AG04449 (cell line): ENCODE measurements around the gene ZIM2.

Experiments
- CTCF ChIA-PET: fragments of 350-600 bp; formaldehyde crosslinking; extraction: SDS; loops from one replicate; lab custom pipeline; 2021; ENCODE audit warnings: antibody characterized with exemption; lab: Yijun Ruan, JAX
- POLR2A ChIA-PET: fragments of 400-600, 350-600 bp; formaldehyde crosslinking; extraction: SDS; loops from one replicate; lab custom pipeline; 2020; ENCODE audit warnings: antibody characterized with exemption, inconsistent platforms; lab: Yijun Ruan, JAX
- DNase-seq: peaks from one replicate; pipeline ENCODE4 v3.0.0-alpha.2; 2010; ENCODE audit warnings: low read depth, low spot score
- H3K4me3 ChIP-seq: 2 replicates; pipeline ENCODE4 v1.5.1; 2011; ENCODE audit warnings: low read depth, mild to moderate bottlenecking, control low read depth, low read length
- TF ChIP-seq, protein P1 (sequence below): IDR thresholded peaks from one replicate; pipeline ENCODE4 v1.5.1; 2011; ENCODE audit warnings: mild to moderate bottlenecking, moderate library complexity, low read length, control low read depth, inconsistent platforms; ENCODE audit not compliant: insufficient read depth; ENCODE audit errors: missing control alignments

The ZIM2 gene

DNA sequence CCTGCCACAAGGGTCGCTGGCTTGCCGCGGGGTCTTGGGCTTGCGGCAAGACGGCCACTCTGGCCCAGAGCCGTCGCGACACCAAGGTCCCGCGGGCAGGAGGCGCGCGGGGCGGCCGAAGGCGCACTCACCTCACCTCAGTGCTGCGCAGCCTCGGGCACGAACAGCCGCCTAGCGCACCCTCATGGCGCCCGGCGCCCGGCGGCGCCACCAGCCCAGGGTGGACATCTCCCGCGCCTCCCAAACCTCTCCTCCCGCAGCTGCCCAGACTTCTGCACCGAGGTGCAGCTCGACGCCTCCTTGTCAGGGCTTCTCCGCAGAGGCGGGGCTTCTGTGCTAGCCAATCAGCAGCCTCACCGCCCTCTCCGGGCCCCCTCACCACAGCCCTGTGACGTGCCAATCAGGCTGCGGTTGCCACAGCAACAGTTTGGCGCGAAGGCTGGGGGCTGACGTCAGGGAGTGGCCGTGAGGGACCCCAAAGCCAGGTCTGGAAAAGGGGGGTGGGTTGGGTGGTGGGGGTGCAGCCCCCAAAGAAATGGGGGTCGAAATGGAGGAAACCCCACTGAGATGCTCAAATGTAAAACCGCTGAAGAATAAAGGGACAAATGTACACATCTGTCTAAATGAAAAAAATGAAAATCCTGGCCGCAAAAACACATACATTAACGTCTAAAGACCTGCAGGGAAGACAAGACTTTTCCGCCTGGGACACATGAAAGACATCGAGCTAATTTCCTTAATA lies at the start of gene ZIM2, which contains the start of gene PEG3:
TSS of gene ZIM2 (minus strand) at position 276 of the 742 bp plus-strand sequence. CDS start 16,449 bp downstream, outside the sequence.
TSS of gene PEG3 (minus strand) at position 276 of the 742 bp plus-strand sequence. CDS start 16,071 bp downstream, outside the sequence.
- POLR2A ChIA-PET: no interaction called here
- DNase-seq: no peak
- TF ChIP-seq, protein P1, sequence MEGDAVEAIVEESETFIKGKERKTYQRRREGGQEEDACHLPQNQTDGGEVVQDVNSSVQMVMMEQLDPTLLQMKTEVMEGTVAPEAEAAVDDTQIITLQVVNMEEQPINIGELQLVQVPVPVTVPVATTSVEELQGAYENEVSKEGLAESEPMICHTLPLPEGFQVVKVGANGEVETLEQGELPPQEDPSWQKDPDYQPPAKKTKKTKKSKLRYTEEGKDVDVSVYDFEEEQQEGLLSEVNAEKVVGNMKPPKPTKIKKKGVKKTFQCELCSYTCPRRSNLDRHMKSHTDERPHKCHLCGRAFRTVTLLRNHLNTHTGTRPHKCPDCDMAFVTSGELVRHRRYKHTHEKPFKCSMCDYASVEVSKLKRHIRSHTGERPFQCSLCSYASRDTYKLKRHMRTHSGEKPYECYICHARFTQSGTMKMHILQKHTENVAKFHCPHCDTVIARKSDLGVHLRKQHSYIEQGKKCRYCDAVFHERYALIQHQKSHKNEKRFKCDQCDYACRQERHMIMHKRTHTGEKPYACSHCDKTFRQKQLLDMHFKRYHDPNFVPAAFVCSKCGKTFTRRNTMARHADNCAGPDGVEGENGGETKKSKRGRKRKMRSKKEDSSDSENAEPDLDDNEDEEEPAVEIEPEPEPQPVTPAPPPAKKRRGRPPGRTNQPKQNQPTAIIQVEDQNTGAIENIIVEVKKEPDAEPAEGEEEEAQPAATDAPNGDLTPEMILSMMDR: no peak
- H3K4me3 ChIP-seq: no peak within 1 kb of the TSS
- CTCF ChIA-PET: no interaction called here

DNA sequence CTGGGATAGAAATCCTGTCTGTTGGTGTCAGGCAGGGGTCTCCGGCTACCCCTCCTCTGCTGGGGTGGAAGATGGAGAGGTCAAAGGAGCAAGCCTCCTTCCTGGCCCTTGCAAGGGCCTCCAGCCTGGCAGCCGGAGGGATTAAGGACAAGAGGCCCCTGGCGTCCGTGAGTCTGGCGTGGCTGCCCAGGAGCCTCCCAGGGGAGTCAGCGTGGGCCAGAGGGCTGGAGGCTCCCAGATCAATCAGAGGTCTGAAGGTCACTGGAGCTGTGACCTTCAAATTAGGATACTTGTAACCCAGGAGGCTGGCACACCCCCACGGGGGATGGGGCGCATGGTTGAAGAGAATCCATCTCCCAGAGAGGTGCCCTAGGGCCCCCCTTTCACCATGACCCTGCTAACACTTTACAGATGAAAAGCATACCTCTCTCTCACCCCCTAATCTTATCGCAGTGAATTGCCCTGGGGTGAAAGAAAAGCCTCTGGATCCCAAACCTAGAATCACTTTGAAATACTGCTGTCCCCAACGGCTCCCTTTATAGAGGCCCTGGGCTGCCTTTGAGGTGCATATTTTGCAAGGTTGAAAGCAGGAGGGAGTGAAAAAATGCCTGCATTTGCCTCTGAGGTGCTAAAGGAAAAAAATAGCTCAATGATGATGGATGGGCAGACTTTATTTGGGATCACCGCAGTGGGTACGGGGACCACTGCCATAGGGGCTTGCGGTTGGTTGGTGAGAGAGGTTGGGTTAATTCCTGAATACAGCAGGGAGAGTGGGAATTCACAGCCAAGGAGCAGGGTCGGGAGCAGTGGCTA lies 44.9 kb upstream of the ZIM2 start:
- no peak for DNase-seq
- CTCF ChIA-PET: no interaction called here
- POLR2A ChIA-PET: no interaction called here
- TF ChIP-seq, protein P1: no peak
- H3K4me3 ChIP-seq: no peak overlapping the region

DNA sequence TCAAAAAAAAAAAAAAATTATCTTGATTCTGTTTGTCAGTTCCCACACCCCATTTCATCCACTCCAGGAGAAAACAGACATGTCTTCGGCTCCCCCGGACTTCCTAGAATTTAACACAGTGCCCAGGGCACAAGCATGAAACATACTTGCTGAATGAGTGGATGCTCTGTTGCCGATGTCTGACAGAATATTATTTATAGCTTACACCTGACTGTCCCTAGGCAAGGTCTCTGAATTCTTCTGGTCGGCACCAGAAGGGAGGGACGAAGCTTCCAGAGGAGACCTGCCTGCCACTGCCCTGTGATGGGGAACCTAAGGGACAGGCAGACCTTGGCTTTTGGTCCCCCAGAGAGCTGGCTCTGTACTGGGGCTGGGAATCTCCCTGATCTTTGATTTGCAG lies 43.9 kb upstream of the ZIM2 start:
- ChIA-PET CTCF (no interaction called here), POLR2A (no interaction called here)

DNA sequence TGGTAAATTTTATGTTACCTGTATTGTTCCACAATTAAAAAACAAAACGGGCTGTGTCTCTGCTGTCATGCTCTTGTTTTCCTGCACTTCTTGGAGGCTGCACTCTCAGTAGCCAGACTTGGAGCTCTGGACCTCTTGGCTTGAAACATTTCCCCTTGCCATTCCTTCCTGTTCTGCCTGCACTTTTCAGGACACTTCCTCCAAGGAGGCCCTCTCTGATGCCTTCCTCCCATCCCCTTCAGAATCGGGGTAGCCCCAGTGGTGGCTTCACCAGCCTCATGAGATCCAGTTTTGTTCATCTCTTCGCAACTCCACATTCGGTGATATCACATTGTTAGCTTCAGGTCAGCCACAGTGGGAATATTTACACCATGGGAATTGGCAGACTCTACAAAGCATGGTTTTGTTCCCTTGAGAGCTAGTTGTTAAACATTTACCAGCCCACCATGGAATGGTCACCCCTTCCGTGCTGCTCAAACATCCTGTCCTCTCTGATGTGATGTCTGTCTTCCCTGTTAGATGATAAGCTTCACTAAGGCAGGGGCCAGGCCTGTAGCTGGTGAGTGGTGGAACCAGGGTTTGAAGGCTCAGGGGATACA lies 40.2 kb upstream of the ZIM2 start:
- ChIA-PET POLR2A (no interaction called here), CTCF (no interaction called here)
- TF ChIP-seq, protein P1: no peak
- no peak for DNase-seq
- no peak overlapping the region for H3K4me3 ChIP-seq

More for the DNA sequence above, 43.9 kb upstream of the ZIM2 start:
- H3K4me3 ChIP-seq: no peak overlapping the region
- TF ChIP-seq, protein P1: no peak
- no peak for DNase-seq

DNA sequence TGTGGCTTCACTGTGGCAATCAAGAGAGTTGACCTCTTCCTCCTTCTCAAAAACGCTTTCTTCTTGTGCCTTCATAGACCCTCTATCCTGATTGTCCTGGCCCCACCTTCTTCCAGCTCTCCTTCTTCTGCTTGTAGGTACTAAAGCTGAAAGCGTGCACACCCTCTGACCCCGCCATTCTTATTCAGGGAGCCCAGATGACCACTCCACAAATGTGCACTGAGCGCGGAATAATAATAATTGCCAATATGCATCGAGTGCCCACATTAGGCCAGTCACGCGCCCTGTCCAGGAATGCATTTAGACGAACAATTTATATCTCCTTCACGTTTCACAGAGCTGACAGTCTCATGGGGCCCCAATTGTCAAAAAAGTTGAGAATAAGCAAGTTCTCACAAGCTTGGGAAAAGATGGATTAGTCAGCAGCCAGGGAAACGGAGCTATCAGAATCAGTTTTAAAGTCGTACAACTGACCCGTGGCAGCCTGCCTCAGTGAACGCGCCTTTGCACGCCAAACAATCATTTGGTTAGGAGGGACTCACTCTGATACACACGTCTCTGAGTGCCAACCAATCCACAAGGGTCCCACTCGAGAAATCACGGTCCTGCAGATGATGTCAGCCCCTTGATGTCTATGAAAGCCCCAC lies 36.7 kb upstream of the ZIM2 start:
- ChIA-PET POLR2A (no interaction called here), CTCF (no interaction called here)
- DNase-seq: no peak
- no peak overlapping the region for H3K4me3 ChIP-seq
- TF ChIP-seq, protein P1: no peak
